HG03439 (cell line): Measurements from ENCODE around the gene FOSB.
A peak's percentile ranks its signal among the peaks of the same experiment; 100 is the strongest.

ENCODE experiments used
- ATAC-seq: cut with Tn5 transposase; IDR thresholded peaks from one replicate; pipeline ENCODE4 v1.9.1; 2021; ENCODE audit warnings: mild to moderate bottlenecking, moderate library complexity; ENCODE audit not compliant: unreplicated experiment

FOSB gene

DNA sequence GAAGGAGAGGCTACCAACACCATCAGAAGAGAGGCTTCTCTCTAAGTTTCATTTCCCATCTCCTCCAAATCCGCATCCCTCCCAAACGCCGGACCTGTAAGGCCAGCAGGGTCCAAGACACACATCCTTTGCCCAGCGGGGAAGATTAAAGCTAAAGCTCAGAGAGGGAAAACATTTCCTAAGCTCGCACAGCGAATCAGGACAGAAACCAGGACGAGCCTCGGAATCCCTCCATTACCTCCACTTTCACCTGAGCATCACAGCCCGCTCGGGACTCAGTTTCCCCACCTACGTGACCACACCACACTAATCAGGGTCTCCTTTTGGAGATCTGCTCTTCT lies 711 bp upstream of the FOSB start:
- no peak for ATAC-seq

DNA sequence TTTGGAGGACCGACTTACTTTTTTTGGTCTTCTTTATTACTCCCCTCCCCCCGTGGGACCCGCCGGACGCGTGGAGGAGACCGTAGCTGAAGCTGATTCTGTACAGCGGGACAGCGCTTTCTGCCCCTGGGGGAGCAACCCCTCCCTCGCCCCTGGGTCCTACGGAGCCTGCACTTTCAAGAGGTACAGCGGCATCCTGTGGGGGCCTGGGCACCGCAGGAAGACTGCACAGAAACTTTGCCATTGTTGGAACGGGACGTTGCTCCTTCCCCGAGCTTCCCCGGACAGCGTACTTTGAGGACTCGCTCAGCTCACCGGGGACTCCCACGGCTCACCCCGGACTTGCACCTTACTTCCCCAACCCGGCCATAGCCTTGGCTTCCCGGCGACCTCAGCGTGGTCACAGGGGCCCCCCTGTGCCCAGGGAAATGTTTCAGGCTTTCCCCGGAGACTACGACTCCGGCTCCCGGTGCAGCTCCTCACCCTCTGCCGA lies 409 bp downstream of the FOSB start:
- ATAC-seq = peak; percentile 4

DNA sequence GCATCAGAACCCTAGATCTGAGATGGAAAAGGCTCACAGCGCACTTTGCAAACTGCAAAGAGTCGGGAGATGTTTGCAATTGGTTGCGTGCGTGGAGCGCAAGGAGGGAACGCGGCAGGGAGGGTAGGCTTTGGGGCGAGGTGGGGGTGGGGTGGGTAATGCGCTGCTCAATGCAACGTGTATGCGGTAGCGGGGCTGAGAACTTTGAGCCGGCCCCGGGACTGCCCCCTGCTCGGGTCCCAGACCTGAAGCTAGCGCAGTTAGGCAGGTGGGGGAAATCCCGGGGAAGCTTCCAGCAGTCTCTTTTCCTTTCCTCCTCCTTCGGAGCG lies 971 bp downstream of the FOSB start:
- peak; percentile 32 for ATAC-seq

DNA sequence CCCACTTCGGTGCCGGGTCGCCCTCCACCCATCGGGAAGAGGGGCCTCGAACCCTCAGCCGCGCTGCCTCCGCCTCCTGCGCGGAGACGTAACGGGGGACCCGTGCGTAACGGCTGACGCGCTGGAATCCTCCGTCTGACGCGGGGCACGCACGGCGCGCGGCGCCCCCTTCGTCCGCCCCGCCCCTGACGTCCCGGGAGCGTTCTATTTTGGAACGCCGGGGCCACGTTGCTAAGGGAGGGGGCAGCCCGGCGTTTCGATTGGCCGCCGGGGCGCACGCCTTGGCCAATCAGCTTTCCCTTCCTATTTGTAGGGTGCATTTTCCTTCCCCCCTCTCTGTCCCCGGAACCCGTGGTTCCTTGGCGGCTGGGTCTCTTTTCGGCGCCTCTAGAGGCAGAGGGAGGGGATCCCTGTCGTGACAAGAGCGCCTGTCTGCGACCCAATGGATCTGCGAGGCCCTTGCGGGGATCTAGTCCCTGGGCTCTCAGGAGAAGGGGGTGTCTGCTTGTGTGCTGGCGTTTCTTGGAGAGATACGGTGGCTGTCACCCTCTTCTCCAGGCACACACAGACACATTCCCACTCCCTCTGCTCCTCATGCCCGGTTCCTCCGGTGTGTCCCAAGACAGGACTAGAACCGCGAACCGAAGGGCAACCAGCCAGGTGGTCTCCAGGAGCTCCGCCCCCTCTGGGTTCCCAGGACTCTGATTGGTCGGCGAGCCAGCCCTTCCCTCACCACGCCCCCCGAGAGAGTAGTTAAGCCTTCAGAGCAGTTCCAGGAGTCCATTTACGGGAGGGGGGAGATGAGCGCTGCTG lies 1.5 kb downstream of the FOSB start:
- peak; percentile 48 for ATAC-seq

DNA sequence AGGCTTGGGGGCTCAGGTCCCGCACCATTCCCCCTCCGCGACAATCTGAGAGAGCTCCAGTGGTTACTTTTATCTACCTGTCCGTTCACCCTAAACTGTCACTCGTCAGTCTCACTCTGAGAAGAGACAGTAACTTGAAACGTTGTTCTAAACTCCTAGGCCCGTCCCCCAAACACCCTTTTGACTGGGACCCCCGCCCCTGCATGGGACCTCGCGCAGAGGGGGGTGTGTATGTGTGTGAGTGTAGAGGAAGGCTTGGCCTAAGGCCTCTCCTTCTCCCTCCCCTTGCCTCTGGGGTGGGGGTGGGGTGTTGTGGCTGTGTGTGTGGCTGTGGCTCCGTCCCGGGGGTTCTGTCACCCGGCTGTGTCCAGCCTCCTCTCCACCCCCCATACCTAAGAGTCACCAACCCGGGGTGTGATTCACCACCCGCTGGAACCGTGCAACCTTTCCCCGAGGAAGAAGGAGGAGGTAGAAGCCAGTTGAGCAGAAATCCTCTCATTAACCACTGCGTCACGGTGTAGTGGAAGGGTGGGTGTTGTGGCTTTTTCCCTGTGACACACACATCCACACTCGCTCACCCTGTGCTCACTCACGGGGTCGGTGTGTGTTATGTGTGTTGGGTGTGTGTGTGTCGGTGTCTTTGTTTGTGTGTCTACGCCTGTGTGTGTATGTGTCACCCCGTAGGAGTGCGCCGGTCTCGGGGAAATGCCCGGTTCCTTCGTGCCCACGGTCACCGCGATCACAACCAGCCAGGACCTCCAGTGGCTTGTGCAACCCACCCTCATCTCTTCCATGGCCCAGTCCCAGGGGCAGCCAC lies 2.4 kb downstream of the FOSB start:
- no peak for ATAC-seq

DNA sequence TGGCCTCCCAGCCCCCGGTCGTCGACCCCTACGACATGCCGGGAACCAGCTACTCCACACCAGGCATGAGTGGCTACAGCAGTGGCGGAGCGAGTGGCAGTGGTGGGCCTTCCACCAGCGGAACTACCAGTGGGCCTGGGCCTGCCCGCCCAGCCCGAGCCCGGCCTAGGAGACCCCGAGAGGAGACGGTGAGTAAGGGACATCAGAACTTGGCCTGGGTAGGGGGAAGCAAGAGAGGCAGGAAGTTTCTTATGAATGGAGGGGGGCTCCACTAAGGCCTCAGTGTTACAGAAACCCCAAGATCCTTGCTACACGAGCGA lies 2.9 kb downstream of the FOSB start:
- no peak for ATAC-seq

DNA sequence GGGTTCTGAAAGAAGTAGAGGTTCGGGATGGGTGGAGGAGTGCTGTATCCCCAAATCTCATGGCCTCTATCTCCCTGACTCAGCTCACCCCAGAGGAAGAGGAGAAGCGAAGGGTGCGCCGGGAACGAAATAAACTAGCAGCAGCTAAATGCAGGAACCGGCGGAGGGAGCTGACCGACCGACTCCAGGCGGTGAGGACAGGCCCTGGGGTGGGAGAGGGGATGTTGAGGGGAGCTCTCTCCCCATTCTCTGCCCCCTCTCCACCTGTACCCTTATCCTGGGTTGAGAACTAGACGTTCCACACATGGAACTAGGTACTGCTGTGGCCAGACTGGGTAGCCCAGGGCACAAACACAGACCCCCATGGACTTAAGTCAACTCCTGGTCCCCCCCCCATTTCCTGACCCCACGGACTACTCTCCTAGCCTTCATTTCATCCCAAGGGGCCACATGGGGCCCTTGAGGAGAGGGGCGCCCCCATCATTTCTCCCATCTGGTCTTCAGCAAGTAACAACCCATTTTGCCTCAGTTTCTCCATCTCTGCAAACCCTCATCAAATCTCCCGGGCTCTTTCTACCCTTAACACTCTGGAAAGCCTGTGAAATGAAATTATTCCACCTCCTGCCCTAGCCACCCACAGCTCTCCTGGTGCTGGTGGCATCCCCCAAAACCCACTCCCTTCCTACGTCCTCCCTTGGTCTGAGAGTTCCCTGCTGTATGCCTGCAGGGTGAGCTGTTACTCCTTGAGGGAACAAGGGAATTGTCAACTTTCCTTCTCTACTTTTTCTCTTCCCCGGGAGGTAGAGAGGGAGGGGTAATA lies 3.5 kb downstream of the FOSB start:
- ATAC-seq = no peak

DNA sequence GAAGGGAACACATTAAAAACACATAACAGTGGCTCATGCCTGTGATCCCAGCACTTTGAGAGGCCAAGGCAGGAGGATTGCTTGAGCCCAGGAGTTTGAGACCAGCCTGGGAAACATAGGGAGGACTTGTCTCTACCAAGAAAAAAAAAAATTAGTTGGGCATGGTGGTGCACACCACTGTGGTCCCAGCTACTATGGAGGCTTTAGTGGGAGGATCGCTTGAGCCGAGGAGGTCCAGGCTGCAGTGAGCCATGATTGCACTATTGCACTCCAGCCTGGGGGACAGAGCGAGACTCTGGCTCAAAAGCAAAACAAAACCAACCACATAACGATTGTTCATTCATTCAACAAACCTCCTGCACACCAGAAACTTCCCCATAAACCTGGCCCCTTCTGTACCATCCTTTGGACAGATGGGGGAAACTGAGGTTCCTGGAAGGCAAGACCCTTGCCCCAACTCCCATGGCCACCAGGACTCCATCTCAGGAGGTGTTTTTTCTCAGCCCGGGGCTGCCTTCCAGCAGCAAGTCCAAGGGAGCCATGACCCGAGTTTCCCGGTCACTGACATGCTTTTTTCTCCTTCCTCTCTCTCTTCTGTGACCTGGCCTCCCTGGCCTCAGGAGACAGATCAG lies 4.3 kb downstream of the FOSB start:
- ATAC-seq = no peak

DNA sequence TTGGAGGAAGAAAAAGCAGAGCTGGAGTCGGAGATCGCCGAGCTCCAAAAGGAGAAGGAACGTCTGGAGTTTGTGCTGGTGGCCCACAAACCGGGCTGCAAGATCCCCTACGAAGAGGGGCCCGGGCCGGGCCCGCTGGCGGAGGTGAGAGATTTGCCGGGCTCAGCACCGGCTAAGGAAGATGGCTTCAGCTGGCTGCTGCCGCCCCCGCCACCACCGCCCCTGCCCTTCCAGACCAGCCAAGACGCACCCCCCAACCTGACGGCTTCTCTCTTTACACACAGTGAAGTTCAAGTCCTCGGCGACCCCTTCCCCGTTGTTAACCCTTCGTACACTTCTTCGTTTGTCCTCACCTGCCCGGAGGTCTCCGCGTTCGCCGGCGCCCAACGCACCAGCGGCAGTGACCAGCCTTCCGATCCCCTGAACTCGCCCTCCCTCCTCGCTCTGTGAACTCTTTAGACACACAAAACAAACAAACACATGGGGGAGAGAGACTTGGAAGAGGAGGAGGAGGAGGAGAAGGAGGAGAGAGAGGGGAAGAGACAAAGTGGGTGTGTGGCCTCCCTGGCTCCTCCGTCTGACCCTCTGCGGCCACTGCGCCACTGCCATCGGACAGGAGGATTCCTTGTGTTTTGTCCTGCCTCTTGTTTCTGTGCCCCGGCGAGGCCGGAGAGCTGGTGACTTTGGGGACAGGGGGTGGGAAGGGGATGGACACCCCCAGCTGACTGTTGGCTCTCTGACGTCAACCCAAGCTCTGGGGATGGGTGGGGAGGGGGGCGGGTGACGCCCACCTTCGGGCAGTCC lies 5.0 kb downstream of the FOSB start:
- no peak for ATAC-seq

DNA sequence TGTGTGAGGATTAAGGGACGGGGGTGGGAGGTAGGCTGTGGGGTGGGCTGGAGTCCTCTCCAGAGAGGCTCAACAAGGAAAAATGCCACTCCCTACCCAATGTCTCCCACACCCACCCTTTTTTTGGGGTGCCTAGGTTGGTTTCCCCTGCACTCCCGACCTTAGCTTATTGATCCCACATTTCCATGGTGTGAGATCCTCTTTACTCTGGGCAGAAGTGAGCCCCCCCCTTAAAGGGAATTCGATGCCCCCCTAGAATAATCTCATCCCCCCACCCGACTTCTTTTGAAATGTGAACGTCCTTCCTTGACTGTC lies 5.5 kb downstream of the FOSB start:
- no peak for ATAC-seq

DNA sequence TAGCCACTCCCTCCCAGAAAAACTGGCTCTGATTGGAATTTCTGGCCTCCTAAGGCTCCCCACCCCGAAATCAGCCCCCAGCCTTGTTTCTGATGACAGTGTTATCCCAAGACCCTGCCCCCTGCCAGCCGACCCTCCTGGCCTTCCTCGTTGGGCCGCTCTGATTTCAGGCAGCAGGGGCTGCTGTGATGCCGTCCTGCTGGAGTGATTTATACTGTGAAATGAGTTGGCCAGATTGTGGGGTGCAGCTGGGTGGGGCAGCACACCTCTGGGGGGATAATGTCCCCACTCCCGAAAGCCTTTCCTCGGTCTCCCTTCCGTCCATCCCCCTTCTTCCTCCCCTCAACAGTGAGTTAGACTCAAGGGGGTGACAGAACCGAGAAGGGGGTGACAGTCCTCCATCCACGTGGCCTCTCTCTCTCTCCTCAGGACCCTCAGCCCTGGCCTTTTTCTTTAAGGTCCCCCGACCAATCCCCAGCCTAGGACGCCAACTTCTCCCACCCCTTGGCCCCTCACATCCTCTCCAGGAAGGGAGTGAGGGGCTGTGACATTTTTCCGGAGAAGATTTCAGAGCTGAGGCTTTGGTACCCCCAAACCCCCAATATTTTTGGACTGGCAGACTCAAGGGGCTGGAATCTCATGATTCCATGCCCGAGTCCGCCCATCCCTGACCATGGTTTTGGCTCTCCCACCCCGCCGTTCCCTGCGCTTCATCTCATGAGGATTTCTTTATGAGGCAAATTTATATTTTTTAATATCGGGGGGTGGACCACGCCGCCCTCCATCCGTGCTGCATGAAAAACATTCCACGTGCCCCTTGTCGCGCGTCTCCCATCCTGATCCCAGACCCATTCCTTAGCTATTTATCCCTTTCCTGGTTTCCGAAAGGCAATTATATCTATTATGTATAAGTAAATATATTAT lies 6.1 kb downstream of the FOSB start:
- ATAC-seq = no peak

DNA sequence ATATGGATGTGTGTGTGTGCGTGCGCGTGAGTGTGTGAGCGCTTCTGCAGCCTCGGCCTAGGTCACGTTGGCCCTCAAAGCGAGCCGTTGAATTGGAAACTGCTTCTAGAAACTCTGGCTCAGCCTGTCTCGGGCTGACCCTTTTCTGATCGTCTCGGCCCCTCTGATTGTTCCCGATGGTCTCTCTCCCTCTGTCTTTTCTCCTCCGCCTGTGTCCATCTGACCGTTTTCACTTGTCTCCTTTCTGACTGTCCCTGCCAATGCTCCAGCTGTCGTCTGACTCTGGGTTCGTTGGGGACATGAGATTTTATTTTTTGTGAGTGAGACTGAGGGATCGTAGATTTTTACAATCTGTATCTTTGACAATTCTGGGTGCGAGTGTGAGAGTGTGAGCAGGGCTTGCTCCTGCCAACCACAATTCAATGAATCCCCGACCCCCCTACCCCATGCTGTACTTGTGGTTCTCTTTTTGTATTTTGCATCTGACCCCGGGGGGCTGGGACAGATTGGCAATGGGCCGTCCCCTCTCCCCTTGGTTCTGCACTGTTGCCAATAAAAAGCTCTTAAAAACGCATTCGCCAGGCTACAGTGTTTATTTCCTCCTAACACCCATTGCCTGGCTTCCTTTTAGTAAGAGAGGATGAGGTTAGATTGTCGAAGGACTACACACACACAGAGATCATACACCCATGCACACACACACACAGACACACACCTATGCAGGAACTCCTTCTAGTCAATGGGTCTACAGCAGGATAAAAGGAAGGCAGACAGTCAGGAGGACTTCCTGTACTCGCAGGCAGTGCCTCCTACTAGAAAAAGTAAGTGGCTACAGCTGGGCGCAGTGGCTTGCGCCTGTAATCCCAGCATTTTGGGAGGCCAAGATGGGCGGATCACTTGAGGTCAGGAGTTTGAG lies 7.1 kb downstream of the FOSB start:
- ATAC-seq = no peak

DNA sequence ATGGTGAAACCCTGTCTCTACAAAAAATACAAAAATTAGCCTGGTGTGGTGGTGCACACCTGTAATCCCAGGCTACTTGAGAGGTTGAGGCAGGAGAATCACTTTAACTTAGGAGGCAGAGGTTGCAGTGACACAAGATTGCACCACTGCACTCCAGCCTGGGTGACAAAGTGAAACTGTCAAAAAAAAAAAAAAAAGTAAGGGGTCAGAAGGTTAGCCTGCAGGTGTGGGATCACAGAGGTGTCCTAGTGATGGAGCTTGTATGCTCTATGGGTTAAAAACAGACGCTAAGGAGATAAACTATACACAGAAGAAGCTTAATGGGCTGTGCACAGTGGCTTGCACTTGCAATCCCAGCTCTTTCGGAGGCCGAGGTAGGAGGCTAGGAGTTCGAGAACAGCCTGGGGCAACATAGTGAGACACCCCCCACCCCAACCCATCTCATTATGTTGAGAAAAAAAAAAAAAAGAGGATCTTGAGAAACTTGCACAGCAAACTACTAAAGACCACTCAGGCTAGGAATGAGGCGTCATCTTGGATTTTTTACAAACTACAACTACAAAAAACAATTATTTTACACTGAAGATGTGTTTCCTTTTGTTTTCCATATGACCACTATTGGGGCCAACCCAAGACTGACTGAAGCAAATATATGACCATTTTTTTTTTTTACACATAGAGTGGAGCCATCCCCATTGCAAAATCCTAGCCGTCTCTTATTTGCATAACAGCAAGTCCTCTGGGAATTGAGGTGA lies 7.9 kb downstream of the FOSB start:
- no peak for ATAC-seq

DNA sequence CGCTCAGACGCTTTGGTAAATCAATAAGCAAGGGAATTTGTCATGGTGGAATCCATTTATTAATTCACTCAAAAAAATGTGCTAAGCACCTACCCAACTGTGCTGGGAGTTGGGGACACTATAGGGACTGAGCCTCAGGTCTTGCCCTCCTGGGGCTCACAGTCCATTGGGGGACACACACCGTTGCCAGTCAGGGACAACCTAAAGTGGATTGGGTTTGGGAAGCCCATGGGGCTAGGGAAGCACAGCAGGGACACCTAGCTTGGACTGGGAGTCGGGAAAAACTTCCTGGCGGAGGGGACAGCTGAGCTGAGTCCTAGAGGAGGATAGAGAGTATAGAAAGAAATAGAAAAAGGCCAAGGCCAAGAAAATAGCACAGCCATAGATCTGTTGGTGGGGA lies 8.5 kb downstream of the FOSB start:
- no peak for ATAC-seq

DNA sequence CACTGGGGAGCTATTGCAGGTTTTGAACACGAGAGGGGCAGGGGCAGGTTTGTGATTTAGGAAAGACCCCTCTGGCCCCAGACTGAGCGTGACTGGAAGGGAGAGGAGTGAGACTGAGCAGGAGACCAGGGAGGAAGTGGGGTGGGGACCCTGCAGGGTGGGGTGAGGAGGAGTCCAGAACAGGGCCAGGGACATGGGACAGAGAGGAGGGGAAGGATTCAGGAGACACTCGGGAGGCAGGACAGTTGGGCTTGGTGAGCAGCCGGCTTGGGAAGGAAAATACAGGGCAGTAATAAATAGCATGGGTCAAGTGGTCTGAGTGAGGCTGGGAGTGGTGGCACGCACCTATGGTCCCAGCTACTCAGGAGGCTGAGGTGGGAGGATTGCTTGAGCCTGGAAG lies 9.4 kb downstream of the FOSB start:
- no peak for ATAC-seq

DNA sequence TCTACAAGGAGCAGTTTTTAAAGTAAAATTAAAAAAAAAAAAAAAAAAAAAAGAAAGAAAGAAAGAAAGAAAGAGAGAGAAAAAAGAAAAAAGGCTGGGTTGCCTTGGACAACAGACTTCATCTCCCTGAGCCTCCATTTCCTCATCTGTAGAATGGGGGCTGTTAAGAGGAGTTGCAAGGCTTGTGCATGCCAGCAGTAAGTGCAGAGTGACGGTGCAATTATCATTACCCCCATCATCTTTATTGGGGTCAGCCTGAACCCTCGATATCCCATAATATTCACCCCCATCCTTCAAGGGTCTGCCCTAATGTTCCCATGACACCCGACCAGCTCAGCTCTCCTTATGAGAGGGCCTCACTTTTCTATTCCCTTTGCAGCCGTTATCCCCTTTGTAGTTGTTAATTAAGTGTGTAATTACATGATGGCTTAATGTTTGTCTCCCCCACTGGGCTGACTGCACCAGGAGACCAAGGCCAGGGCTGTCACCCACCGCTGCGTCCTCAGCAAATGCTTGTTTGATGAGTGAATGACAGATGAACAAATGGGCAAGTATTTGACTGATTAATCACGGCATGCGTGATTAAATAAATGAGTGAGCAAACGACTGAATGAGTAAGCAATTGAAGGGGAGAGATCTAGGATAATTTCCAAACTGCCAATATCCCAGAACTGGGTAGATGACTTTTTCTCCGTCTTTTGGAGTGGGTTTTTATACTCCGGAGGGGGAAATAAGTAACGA lies 10.1 kb downstream of the FOSB start:
- ATAC-seq = peak; percentile 9
